Activated naive CD8-positive, alpha-beta T cell treated with anti-CD3 and anti-CD28 coated beads for 36 hours (primary cell): ENCODE measurements around the gene BTRC. TPM values are rescaled to one million over a fixed set of nuclear protein-coding genes. Genes with fewer than 3 reads are reported as not detected.
"Not testable (repeated sequence)": the region's sequence is repeated elsewhere in the genome, so short reads cannot be mapped to it uniquely, and the experiment has no call there.

ENCODE experiments used
- DNase-seq: peaks from one replicate; pipeline ENCODE4 v3.0.0; 2021
- H3K27ac Mint-ChIP-seq: one replicate; pipeline ENCODE4 v1.8.0; 2022; ENCODE audit warnings: mild to moderate bottlenecking, moderate library complexity, mixed read lengths
- H3K27me3 Mint-ChIP-seq: one replicate; pipeline ENCODE4 v1.8.0; 2022; ENCODE audit warnings: mild to moderate bottlenecking, mixed read lengths
- H3K36me3 Mint-ChIP-seq: one replicate; pipeline ENCODE4 v1.8.0; 2021; ENCODE audit warnings: mild to moderate bottlenecking, mixed read lengths
- H3K4me1 Mint-ChIP-seq: one replicate; pipeline ENCODE4 v1.8.0; 2021; ENCODE audit warnings: mixed read lengths
- H3K4me3 Mint-ChIP-seq: one replicate; pipeline ENCODE4 v1.8.0; 2022; ENCODE audit warnings: mild to moderate bottlenecking, moderate library complexity, mixed read lengths
- H3K9me3 Mint-ChIP-seq: one replicate; pipeline ENCODE4 v1.8.0; 2022; ENCODE audit warnings: mixed read lengths
- total RNA-seq, 2 experiments: library from RNA; stranded (reverse); gene quantifications; one replicate each; pipeline ENCODE4 v1.2.3, GENCODE V29; 2021

Gene BTRC
- total RNA-seq, 2 experiments from 2014 or later: 14.0 to 14.3 TPM

DNA sequence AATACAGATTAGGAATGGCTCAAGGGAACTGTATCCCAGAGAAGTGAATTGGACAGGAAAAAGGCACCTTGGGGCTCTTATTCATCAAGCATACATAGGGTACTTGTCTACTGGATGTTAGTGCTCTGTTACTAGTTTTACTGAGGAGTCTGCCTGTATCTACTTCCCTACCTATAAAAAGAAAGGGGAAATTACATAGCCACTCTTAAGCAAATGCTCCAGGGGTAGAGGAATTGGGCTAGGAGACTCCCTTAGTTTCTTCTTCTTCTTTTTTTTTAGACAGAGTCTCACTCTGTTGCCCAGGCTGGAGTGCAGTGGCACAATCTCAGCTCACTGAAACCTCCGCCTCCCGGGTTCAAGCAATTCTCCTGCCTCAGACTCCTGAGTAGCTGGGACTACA is 239.4 kb downstream of the BTRC start:
- not testable (repeated sequence) for H3K9me3 Mint-ChIP-seq, H3K36me3 Mint-ChIP-seq

DNA sequence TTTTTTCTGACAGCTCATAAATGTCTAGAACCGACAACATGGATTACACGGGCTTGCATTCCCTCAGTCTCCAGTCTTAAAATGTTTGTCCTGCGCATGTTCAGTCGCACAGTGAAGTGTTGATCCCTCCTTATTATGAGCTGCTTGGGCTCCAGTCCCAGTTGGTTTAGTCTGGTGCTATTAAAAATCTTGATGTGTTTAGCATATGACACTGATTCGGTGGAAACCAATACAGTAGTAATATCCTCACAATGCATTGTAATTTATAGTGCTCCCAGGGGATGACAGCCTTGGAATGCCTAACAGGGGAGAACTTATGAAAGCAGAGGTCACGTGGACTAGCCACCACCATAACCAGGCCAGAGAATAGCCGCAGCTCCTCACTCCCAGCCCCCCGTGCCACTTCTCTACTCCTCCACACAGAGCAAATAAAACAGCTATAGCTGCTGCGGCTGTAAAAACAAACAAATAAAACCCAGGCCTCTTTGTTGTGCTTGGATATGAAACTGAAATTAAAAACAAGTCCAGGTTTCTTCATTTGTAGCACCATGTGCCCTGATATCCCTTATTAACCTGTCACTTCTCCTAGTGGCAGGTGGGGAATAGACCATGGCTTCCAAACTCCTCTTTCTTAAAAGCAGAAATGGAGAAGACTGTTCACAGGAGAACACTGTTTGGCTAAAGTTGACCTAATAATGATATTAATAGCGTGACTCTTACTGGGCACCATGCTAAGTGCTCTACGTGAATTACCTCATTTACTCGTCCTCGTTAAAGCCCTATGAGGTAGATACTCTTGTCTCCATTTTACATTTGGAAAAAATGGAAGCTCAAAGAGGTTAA is 241.8 kb downstream of the BTRC start:
- Mint-ChIP-seq H3K4me3 (no peak overlapping the region), H3K27me3 (no peaks in the 10 kb centered on the region), H3K9me3 (no peaks in the 10 kb centered on the region), H3K36me3 (no peaks in the 10 kb centered on the region), H3K27ac (no peak overlapping the region), H3K4me1 (no peaks in the 10 kb centered on the region)
- no peak for DNase-seq

More for the DNA sequence above, 239.4 kb downstream of the BTRC start:
- H3K4me3 Mint-ChIP-seq, H3K27me3 Mint-ChIP-seq, H3K27ac Mint-ChIP-seq, H3K4me1 Mint-ChIP-seq, DNase-seq: not testable (repeated sequence)

DNA sequence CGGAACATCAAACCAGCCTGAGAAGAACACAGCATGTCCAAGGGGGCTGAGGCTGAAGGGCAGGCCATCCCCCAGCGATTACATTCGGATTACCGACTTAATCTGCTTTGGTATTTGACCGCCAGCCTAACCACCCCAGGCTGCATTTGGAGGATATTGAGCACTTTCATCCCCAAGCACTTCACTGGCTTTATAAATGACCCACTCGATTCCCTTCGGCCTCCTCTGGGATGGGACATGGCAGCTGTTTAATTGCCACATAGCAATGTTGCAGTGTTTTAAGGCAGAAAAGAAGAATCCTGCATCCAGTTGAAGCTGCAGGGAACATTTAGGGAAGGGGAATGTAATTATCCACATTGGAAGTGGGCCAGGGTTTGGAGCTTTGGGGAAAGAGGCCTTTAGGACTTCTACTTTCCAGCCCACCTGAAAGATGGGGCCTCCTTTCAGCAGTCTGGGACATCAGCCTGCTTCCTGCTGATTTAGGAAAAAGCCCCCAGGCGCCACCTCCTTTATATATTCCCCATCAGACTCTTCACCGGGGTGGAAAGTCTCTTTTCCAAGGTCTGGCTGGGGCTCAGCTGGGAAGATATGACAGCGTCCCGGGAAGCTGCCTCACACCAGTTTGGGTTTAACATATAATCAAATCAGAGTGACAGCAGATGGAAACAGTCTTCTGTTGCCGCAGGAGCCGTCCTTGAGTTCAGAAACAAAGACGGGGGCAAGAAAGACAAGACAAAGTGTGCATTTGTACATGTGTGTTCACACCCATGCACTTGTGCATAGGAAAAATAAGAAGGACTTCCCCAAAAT is 243.3 kb downstream of the BTRC start:
- DNase-seq: no peak
- no peaks in the 10 kb centered on the region for H3K27me3 Mint-ChIP-seq
- H3K4me1 Mint-ChIP-seq: no peaks in the 10 kb centered on the region
- no peak overlapping the region for H3K27ac Mint-ChIP-seq
- no peaks in the 10 kb centered on the region for H3K9me3 Mint-ChIP-seq
- no peaks in the 10 kb centered on the region for H3K36me3 Mint-ChIP-seq
- no peak overlapping the region for H3K4me3 Mint-ChIP-seq

DNA sequence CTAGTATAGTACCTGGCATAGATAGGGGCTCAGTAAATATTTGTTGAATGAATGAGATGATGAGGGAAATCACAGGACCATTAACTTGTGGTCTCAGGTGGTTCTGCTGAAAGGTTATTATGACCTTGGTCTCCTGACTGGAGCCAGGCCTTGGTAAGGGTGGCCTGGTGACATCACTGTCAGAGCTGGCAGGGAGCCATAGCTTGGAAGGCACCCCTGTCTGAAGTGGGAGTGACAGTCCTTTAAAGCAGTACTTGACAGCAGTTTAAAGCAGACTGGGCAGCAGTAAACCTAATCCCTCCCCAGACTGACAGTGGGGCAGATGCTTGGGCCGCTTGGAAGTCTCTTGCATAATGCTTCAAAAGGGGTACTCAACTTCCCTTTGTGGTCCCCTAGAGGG is 247.6 kb downstream of the BTRC start:
- DNase-seq: no peak
- no peak overlapping the region for H3K4me3 Mint-ChIP-seq
- H3K4me1 Mint-ChIP-seq: no peaks in the 10 kb centered on the region
- no peaks in the 10 kb centered on the region for H3K9me3 Mint-ChIP-seq
- H3K27me3 Mint-ChIP-seq: no peaks in the 10 kb centered on the region
- no peak overlapping the region for H3K27ac Mint-ChIP-seq
- peaks cover 1% of the 10 kb centered on the region for H3K36me3 Mint-ChIP-seq

DNA sequence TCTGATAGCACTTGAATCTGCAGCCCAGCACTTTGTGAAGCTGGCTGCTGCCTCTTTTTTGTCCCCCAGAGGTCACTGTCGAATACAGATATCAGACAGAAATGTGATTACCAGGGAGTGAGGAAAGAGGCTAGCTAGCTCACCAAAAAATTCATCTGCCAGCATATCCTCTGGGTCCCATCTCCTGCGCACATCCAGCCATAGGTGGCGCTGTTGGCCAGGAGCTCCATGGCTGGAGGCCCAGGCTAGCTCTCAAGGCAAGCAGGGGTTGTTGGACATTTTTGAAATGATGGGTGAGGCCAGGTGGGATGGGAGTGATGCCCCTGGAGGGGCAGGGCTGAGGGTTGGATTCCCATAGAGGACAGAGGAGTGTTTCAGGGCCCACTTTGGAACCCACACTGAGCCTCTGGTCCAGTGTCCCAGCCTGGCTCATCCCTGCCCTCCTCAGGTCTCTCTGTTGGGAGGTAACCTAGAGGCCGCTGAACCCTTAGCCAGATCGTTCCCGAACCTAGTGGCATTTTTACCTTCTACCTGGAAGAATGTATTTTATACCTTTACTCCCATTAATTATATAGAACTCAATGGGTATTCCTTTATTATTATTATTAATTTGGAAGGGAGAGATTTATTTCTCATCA is 248.9 kb downstream of the BTRC start:
- Mint-ChIP-seq H3K27ac (no peak overlapping the region), H3K9me3 (no peaks in the 10 kb centered on the region), H3K4me1 (no peaks in the 10 kb centered on the region), H3K36me3 (peaks cover 1% of the 10 kb centered on the region), H3K27me3 (no peaks in the 10 kb centered on the region), H3K4me3 (no peak overlapping the region)
- DNase-seq: peak; percentile 78

Other genes with a start within 250 kb of the BTRC start
- not detected for gene TLX1, start 222.9 kb upstream of the BTRC start, total RNA-seq
- not detected for gene LBX1, start 124.7 kb upstream of the BTRC start, total RNA-seq
- gene POLL, start 234.1 kb downstream of the BTRC start, total RNA-seq: 10 to 100 TPM; 27.4 to 28.6 TPM
- 10 to 100 TPM; 20.4 to 22.9 TPM for gene DPCD, start 234.2 kb downstream of the BTRC start, total RNA-seq